Thyroid gland (tissue), 4 donors: ENCODE results near the gene PPP1R9A. TPM values are rescaled to one million over a fixed set of nuclear protein-coding genes. Genes with fewer than 3 reads are reported as not detected.
A peak's percentile ranks its signal among the peaks of the same experiment; 100 is the strongest.
"Not testable (repeated sequence)": the region's sequence is repeated elsewhere in the genome, so short reads cannot be mapped to it uniquely, and the experiment has no call there.

ENCODE experiments used
- DNase-seq, 2 donors: peaks; one replicate each; pipeline ENCODE4 v3.0.0-alpha.2; 2019
- H3K27ac ChIP-seq, 3 donors: fragments of 200-600 bp; sonication (generic); 1 replicate in 2 of 3; 2 replicates in 1 of 3; pipeline ENCODE4 v1.5.1; 2016 to 2019; ENCODE audit warnings: mild to moderate bottlenecking in 1 of 3, moderate library complexity in 1 of 3
- H3K27me3 ChIP-seq: fragments of 200-600 bp; sonication (generic); one replicate; pipeline ENCODE4 v1.5.1; 2019
- H3K36me3 ChIP-seq, 2 donors: fragments of 200-600 bp; sonication (generic); one replicate each; pipeline ENCODE4 v1.5.1; 2016 to 2019
- H3K4me1 ChIP-seq, 2 donors: fragments of 200-600 bp; sonication (generic); one replicate each; pipeline ENCODE4 v1.5.1; 2017 to 2019
- H3K4me3 ChIP-seq, 3 donors: fragments of 200-600 bp; sonication (generic); replicated peaks in 1 of 3; 1 replicate in 2 of 3; 2 replicates in 1 of 3; pipeline ENCODE4 v1.5.1; 2016; ENCODE audit warnings: mild to moderate bottlenecking in 1 of 3
- H3K9me3 ChIP-seq: fragments of 200-600 bp; sonication (generic); one replicate; pipeline ENCODE4 v1.5.1; 2017
- POLR2A ChIP-seq, 2 donors: fragments of 450-650 bp; IDR thresholded peaks; one replicate each; pipeline ENCODE4 v1.6.1; 2017; ENCODE audit warnings: antibody characterized with exemption in 2 of 2, mild to moderate bottlenecking in 2 of 2, moderate library complexity in 1 of 2
- WGBS, 2 donors: methylation state at CpG; one replicate each; pipeline ENCODE4 v1.1.5; 2017; 5-methylcytosine and 5-hydroxymethylcytosine counted together
- intact Hi-C: fragments of 100-400 bp; cut with DNase I; formaldehyde crosslinking; loops from one replicate; pipeline ENCODE4 v1.15.1; 2023
- total RNA-seq, 4 donors: library from RNA; depleted of rRNA; stranded (reverse); fragments of >200 nt; gene quantifications; one replicate each; pipeline ENCODE4 v1.2.3, GENCODE V29; 2016
- TF ChIP-seq, protein P1 (sequence below), 6 experiments: fragments of 200-600 bp in 3 of 6; fragments of 450-650 bp in 3 of 6; sonication (generic) in 3 of 6; IDR thresholded peaks; one replicate each; pipeline ENCODE4 v1.5.1; 2016 to 2019; ENCODE audit warnings: antibody characterized with exemption in 6 of 6, mild to moderate bottlenecking in 2 of 6, inconsistent platforms in 1 of 6, moderate library complexity in 1 of 6

Gene PPP1R9A
- total RNA-seq, 4 donors from 2014 or later, result 38.8 to 89.6 (median 45.5) TPM

DNA sequence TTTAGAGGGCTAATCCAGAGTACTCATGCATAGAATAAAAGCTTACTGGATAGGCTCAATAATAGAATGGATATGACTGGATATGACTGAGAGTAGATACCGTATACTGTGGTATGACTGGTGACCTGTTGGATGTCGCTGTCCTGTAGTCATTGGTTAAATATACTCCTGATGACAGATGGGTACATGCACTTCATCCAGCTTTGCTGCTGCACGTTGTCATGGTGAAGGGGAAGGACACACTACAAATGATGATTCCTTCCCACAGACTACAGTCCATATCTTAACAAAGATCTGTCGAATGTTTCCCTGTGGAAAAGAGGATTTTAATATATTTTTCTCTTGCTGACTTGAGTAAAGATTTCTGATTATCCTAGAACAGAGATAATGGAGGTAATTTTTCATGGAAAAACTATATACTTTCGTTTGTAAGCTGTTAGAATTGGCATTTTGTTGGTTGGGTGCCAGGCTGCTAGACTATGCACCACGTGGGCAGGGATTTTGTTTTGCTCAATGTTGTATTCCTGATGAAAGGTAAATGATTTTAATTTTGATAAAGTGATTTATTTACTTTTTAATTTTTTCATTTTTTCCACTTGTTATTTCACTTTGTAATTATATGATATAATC is 97.3 kb downstream of the PPP1R9A start:
- Histone ChIP-seq H3K4me3 (no peak overlapping the region), H3K36me3 (no peaks in the 10 kb centered on the region), H3K9me3 (no peaks in the 10 kb centered on the region), H3K27ac (no peak overlapping the region), H3K27me3 (no peaks in the 10 kb centered on the region), H3K4me1 (peaks cover 0 to 9% of the 10 kb centered on the region in 2 donors)
- WGBS, 2 donors, result 75 to 83% methylated on average over 6 of the region's 6 CpGs
- no peak for DNase-seq
- no peak for TF ChIP-seq POLR2A (IDR thresholded peaks at IDR 0.05)
- TF ChIP-seq, protein P1, sequence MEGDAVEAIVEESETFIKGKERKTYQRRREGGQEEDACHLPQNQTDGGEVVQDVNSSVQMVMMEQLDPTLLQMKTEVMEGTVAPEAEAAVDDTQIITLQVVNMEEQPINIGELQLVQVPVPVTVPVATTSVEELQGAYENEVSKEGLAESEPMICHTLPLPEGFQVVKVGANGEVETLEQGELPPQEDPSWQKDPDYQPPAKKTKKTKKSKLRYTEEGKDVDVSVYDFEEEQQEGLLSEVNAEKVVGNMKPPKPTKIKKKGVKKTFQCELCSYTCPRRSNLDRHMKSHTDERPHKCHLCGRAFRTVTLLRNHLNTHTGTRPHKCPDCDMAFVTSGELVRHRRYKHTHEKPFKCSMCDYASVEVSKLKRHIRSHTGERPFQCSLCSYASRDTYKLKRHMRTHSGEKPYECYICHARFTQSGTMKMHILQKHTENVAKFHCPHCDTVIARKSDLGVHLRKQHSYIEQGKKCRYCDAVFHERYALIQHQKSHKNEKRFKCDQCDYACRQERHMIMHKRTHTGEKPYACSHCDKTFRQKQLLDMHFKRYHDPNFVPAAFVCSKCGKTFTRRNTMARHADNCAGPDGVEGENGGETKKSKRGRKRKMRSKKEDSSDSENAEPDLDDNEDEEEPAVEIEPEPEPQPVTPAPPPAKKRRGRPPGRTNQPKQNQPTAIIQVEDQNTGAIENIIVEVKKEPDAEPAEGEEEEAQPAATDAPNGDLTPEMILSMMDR (IDR thresholded peaks at IDR 0.05), result no peak
- intact Hi-C loops, result no loop called here

DNA sequence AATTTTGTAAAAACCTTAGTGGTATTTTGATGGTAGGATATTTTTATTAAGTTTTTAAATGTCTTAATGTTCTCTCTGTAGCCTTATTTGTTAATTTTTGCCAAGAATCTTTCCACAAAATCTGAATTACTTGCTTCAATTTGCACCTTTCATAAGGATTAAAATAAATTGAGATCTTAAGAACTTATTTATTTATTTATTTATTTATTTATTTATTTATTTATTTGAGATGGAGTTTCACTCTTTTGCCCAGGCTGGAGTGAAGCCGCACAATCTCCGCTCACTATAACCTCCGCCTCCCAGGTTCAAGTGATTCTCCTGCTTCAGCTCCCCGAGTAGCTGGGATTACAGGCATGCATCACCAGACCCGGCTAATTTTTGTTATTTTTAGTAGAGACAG is 98.6 kb downstream of the PPP1R9A start:
- H3K9me3 ChIP-seq, result no peaks in the 10 kb centered on the region
- intact Hi-C loops, result no loop called here
- DNase-seq, result no peak
- TF ChIP-seq, protein P1 (IDR thresholded peaks at IDR 0.05), result no peak
- no peak overlapping the region for H3K4me3 ChIP-seq
- H3K27ac ChIP-seq, result no peak overlapping the region
- WGBS, 2 donors, result 93 to 97% methylated on average over 5 of the region's 5 CpGs
- no peaks in the 10 kb centered on the region for H3K36me3 ChIP-seq
- peaks cover 4 to 12% of the 10 kb centered on the region in 2 donors for H3K4me1 ChIP-seq
- H3K27me3 ChIP-seq, result no peaks in the 10 kb centered on the region

DNA sequence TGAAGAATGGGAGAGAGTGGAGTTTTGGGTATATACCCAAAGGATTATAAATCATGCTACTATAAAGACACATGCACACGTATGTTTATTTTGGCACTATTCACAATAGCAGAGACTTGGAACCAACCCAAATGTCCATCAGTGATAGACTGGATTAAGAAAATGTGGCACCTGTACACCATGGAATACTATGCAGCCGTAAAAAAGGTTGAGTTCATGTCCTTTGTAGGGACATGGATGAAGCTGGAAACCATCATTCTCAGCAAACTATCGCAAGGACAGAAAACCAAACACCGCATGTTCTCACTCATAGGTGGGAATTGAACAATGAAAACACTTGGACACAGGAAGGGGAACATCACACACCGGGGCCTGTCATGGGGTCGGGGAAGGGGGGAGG is 101.4 kb downstream of the PPP1R9A start:
- H3K27ac ChIP-seq, H3K4me3 ChIP-seq, H3K9me3 ChIP-seq, H3K36me3 ChIP-seq, intact Hi-C loops, DNase-seq, H3K27me3 ChIP-seq: not testable (repeated sequence)
- WGBS, 2 donors, result 89 to 96% methylated on average over 6 of the region's 6 CpGs
- H3K4me1 ChIP-seq, result peaks cover 15 to 16% of the 10 kb centered on the region in 2 donors

DNA sequence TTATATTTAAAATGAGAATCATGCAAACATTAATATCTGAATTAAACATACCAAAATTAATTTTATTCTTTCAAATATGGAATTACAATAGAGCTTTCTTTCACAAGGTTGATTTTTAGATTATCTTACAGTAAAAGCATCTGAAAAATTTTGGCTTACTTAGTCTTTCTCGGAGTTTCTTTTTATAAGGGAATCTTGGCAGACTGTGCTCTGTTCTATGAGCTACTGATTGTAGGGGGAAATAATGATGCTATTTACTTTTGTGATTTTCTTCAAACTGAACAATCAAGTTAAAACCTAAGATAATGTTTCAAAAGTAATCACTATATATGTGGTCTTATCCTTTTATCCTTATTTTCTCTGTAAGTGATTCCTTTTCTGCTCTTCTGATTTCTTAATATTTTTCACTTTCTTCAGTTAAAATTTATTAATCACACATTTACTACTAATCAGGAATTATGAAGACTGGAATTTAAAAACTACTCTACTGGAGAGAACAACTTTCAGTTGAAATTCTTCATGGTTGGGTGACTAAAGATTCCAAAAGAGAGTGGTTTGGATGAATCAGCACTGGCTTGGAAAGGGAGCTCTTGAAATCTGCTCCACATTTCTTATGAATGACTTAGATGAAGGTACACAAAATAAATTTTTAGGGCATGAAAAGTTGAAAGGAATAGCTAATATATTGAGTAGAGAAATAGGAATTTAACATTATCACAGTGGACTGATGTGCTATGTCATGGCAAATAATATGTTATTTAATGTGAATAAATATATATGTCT is 103.9 kb downstream of the PPP1R9A start:
- Histone ChIP-seq H3K9me3 (no peaks in the 10 kb centered on the region), H3K27me3 (no peaks in the 10 kb centered on the region), H3K4me3 (no peak overlapping the region), H3K36me3 (no peaks in the 10 kb centered on the region), H3K27ac (peak overlapping the region; percentile 57 to 77 (median 69)), H3K4me1 (peaks cover 15 to 16% of the 10 kb centered on the region in 2 donors)
- 16 to 20% methylated on average over 1 of the region's 1 CpG for WGBS, 2 donors
- intact Hi-C loops, result no loop called here
- peak in 1 of 2 donors; percentile 23 for DNase-seq
- no peak for TF ChIP-seq POLR2A (IDR thresholded peaks at IDR 0.05)
- TF ChIP-seq, protein P1 (IDR thresholded peaks at IDR 0.05), result no peak

DNA sequence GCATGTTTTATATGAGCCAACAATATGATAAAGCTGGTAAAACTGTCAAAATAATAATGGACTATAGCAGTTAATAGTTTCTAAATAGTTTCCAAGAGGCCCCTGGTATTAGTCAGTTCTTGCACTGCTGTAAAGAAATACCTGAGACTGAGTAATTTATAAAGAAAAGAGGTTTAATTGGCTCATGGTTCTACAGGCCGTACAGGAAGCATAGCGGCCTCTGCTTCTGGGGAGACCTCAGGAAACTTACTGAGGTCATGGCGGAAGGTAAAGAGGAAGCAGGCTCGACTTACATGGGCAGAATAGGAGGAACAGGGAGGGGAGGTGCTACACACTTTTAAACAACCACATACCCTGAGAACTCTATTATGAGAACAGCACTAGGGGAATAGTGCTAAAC is 104.6 kb downstream of the PPP1R9A start:
- intact Hi-C loops, result no loop called here
- Histone ChIP-seq H3K36me3 (no peaks in the 10 kb centered on the region), H3K27me3 (no peaks in the 10 kb centered on the region), H3K27ac (peak overlapping the region; percentile 57 to 77 (median 69)), H3K4me3 (no peak overlapping the region), H3K4me1 (peaks cover 15 to 16% of the 10 kb centered on the region in 2 donors), H3K9me3 (no peaks in the 10 kb centered on the region)
- WGBS, 2 donors, result 53 to 75% methylated on average over 4 of the region's 4 CpGs
- no peak for DNase-seq
- no peak for TF ChIP-seq POLR2A (IDR thresholded peaks at IDR 0.05)
- TF ChIP-seq, protein P1 (IDR thresholded peaks at IDR 0.05), result no peak
